IMR-90 (cell line): ENCODE data around the gene TWIST1. TPM values are rescaled to one million over a fixed set of nuclear protein-coding genes. Genes with fewer than 3 reads are reported as not detected.

Experiments
- ATAC-seq: fragments of 200-7000 bp; cut with Tn5 transposase; 2 replicates; pipeline ENCODE4 v1.9.1; 2020; ENCODE audit warnings: low read depth, mild to moderate bottlenecking, moderate library complexity
- BruUV-seq: library from RNA; stranded (reverse); fragments of 400-500 nt; replicated peaks from 2 replicates; lab custom pipeline; 2021; lab: Mats Ljungman, UMichigan
- CTCF ChIA-PET: fragments of 300-600 bp; formaldehyde crosslinking; extraction: SDS; loops from one replicate; lab custom pipeline; 2021; ENCODE audit warnings: antibody characterized with exemption; lab: Yijun Ruan, JAX
- POLR2A ChIA-PET: fragments of 300-600 bp; sonication (Branson Sonifier 250); formaldehyde crosslinking; loops from one replicate; lab custom pipeline; 2022; ENCODE audit warnings: antibody characterized with exemption; ENCODE audit not compliant: unreplicated experiment; lab: Charles Lee
- DNase-seq: peaks from one replicate; pipeline ENCODE4 v3.0.0; 2013
- H2AFZ ChIP-seq: replicated peaks from 2 replicates; pipeline ENCODE3; 2013; ENCODE audit warnings: low read length, mild to moderate bottlenecking; ENCODE audit not compliant: poor library complexity
- H2AK5ac ChIP-seq: 2 replicates; pipeline ENCODE4 v1.6.1; 2013; ENCODE audit warnings: low read depth, low read length, inconsistent platforms
- H2AK9ac ChIP-seq: replicated peaks from 2 replicates; pipeline ENCODE3; 2013; ENCODE audit warnings: mild to moderate bottlenecking, low read depth, low read length, moderate library complexity; ENCODE audit not compliant: poor library complexity
- H2BK120ac ChIP-seq: 2 replicates; pipeline ENCODE4 v1.6.1; 2013; ENCODE audit warnings: low read depth, low read length, inconsistent platforms
- H2BK15ac ChIP-seq: 3 replicates; pipeline ENCODE4 v1.6.1; 2013; ENCODE audit warnings: low read depth, low read length, inconsistent platforms
- H2BK20ac ChIP-seq: 2 replicates; pipeline ENCODE4 v1.6.1; 2013; ENCODE audit warnings: low read depth, mild to moderate bottlenecking, inconsistent platforms, low read length, moderate library complexity
- H2BK5ac ChIP-seq: 2 replicates; pipeline ENCODE4 v1.6.1; 2013; ENCODE audit warnings: mild to moderate bottlenecking, low read depth, low read length, inconsistent platforms; ENCODE audit not compliant: poor library complexity, severe bottlenecking
- H3K14ac ChIP-seq: replicated peaks from 2 replicates; pipeline ENCODE4 v1.6.1; 2013; ENCODE audit warnings: low read depth, low read length, inconsistent platforms
- H3K18ac ChIP-seq: 2 replicates; pipeline ENCODE4 v1.6.1; 2013; ENCODE audit warnings: low read depth, low read length, control low read depth
- H3K23ac ChIP-seq: 2 replicates; pipeline ENCODE4 v1.6.1; 2013; ENCODE audit warnings: low read depth, low read length, inconsistent platforms
- H3K27ac ChIP-seq: 2 replicates; pipeline ENCODE4 v1.5.1; 2013; ENCODE audit warnings: mild to moderate bottlenecking, control low read depth, low read length; ENCODE audit not compliant: insufficient read depth
- H3K27me3 ChIP-seq: 2 replicates; pipeline ENCODE4 v1.6.1; 2013; ENCODE audit warnings: low read length; ENCODE audit not compliant: control insufficient read depth, insufficient read depth
- H3K36me3 ChIP-seq: 2 replicates; pipeline ENCODE4 v1.6.1; 2013; ENCODE audit warnings: low read length, mixed read lengths; ENCODE audit not compliant: control insufficient read depth, insufficient read depth
- H3K4ac ChIP-seq: 2 replicates; pipeline ENCODE4 v1.6.1; 2013; ENCODE audit warnings: low read depth, low read length, inconsistent platforms
- H3K4me1 ChIP-seq: 2 replicates; pipeline ENCODE4 v1.6.1; 2013; ENCODE audit warnings: low read length, mixed read lengths; ENCODE audit not compliant: control insufficient read depth, insufficient read depth
- H3K4me2 ChIP-seq: 2 replicates; pipeline ENCODE4 v1.6.1; 2013; ENCODE audit warnings: low read depth, mild to moderate bottlenecking, control low read depth, low read length, moderate library complexity
- H3K4me3 ChIP-seq: 2 replicates; pipeline ENCODE4 v1.5.1; 2013; ENCODE audit warnings: low read depth, mild to moderate bottlenecking, control low read depth, low read length, moderate library complexity; ENCODE audit not compliant: insufficient read depth
- H3K56ac ChIP-seq: 2 replicates; pipeline ENCODE4 v1.6.1; 2013; ENCODE audit warnings: low read length, inconsistent platforms; ENCODE audit not compliant: insufficient read depth; ENCODE audit errors: extremely low read depth
- H3K79me1 ChIP-seq, 2 experiments: 2 replicates each; pipeline ENCODE4 v1.6.1; 2013; ENCODE audit warnings: low read length in 2 of 2, inconsistent platforms in 1 of 2, low read depth in 1 of 2
- H3K9ac ChIP-seq: 2 replicates; pipeline ENCODE4 v1.6.1; 2013; ENCODE audit warnings: low read depth, low read length, control low read depth
- H3K9me1 ChIP-seq: 2 replicates; pipeline ENCODE4 v1.6.1; 2013; ENCODE audit warnings: low read length, inconsistent platforms; ENCODE audit not compliant: insufficient read depth
- H3K9me3 ChIP-seq: 2 replicates; pipeline ENCODE4 v1.6.1; 2013; ENCODE audit warnings: low read length; ENCODE audit not compliant: control insufficient read depth, insufficient read depth
- H4K20me1 ChIP-seq: 2 replicates; pipeline ENCODE4 v1.6.1; 2013; ENCODE audit warnings: low read length, inconsistent platforms; ENCODE audit not compliant: insufficient read depth
- H4K5ac ChIP-seq: 2 replicates; pipeline ENCODE4 v1.6.1; 2013; ENCODE audit warnings: mild to moderate bottlenecking, low read depth, low read length, control low read depth
- H4K8ac ChIP-seq, 2 experiments: 2 replicates each; pipeline ENCODE4 v1.6.1; 2013; ENCODE audit warnings: low read depth in 2 of 2, low read length in 2 of 2, control low read depth in 1 of 2, inconsistent platforms in 1 of 2
- H4K91ac ChIP-seq: 2 replicates; pipeline ENCODE4 v1.6.1; 2013; ENCODE audit warnings: low read depth, low read length, inconsistent platforms; ENCODE audit not compliant: insufficient read depth
- BHLHE40 ChIP-seq: fragments of 150-350 bp; IDR thresholded peaks from 2 replicates; pipeline ENCODE4 v1.6.1; 2016; ENCODE audit warnings: mild to moderate bottlenecking, low read depth, low read length
- CEBPB ChIP-seq: IDR thresholded peaks from 2 replicates; pipeline ENCODE4 v1.6.1; 2012; ENCODE audit warnings: low read depth, low read length, improper control_type of control experiment
- MAZ ChIP-seq: IDR thresholded peaks from 2 replicates; pipeline ENCODE4 v1.6.1; 2012; ENCODE audit warnings: low read depth, mild to moderate bottlenecking, low read length, improper control_type of control experiment, moderate library complexity, borderline replicate concordance
- MXI1 ChIP-seq: IDR thresholded peaks from 2 replicates; pipeline ENCODE4 v1.6.1; 2012; ENCODE audit warnings: low read depth, mild to moderate bottlenecking, low read length, moderate library complexity, borderline replicate concordance
- POLR2A ChIP-seq: IDR thresholded peaks from 2 replicates; pipeline ENCODE4 v1.6.1; 2012; ENCODE audit warnings: mild to moderate bottlenecking, low read depth, low read length
- RCOR1 ChIP-seq: IDR thresholded peaks from 2 replicates; pipeline ENCODE4 v1.6.1; 2012; ENCODE audit warnings: mild to moderate bottlenecking, low read length, improper control_type of control experiment; ENCODE audit not compliant: insufficient replicate concordance
- SMC3 ChIP-seq: fragments of 150-350 bp; IDR thresholded peaks from 2 replicates; pipeline ENCODE4 v1.6.1; 2016; ENCODE audit warnings: low read depth, mild to moderate bottlenecking, antibody characterized with exemption, low read length, moderate library complexity
- USF2 ChIP-seq: fragments of 150-350 bp; IDR thresholded peaks from 2 replicates; pipeline ENCODE4 v1.6.1; 2017; ENCODE audit warnings: mild to moderate bottlenecking, antibody characterized with exemption, low read length, low read depth
- WGBS, 2 experiments: methylation state at CpG; one replicate each; pipeline versions ENCODE4 v1.1.5 to v1.1.7; 2013; ENCODE audit warnings: missing lambda C conversion rate in 2 of 2; ENCODE audit not compliant: insufficient read length in 1 of 2; ENCODE audit errors: extremely low coverage in 2 of 2; 5-methylcytosine and 5-hydroxymethylcytosine counted together
- dilution Hi-C: fragments of 300-500 bp; cut with HindIII; formaldehyde crosslinking; loops from one replicate; pipeline ENCODE4 v1.14.3; 2018; ENCODE audit warnings: low sequenced_read_pairs; ENCODE audit not compliant: unreplicated experiment
- in situ Hi-C: fragments of 300-500 bp; cut with MboI; formaldehyde crosslinking; loops from 3 replicates; pipeline ENCODE4 v1.14.3; 2019; ENCODE audit warnings: low sequenced_read_pairs, inconsistent platforms, mixed read lengths
- intact Hi-C: fragments of 100-400 bp; cut with micrococcal nuclease; formaldehyde crosslinking; loops from 2 replicates; pipeline ENCODE4 v1.10.0; 2022
- polyA plus RNA-seq, 3 experiments: library from polyadenylated mRNA; depleted of rRNA; stranded (reverse); fragments of >200 nt; gene quantifications; 2 replicates each; pipeline ENCODE4 v1.2.3, GENCODE V29; 2012; ENCODE audit warnings: low replicate concordance in 1 of 3
- total RNA-seq: library from RNA; depleted of rRNA; stranded (reverse); fragments of >200 nt; gene quantifications from 2 replicates; pipeline ENCODE4 v1.2.3, GENCODE V29; 2012
- TF ChIP-seq, protein P1 (sequence below): conservative IDR thresholded peaks from 2 replicates; pipeline ENCODE4 v1.5.1; 2012; ENCODE audit warnings: mild to moderate bottlenecking, low read depth, low read length, improper control_type of control experiment

Gene TWIST1
- total and polyA plus RNA-seq, 2 of the 4 experiments (the other 2 are of a cell fraction): 5.4 to 42.3 TPM

- Histone ChIP-seq H3K56ac (peak overlapping the region; percentile 56), H2AFZ (peak overlapping the region; percentile 98), H3K23ac (peak overlapping the region; percentile 97), H2AK9ac (peak overlapping the region; percentile 94), H2BK15ac (peak overlapping the region; percentile 3; the same call in 1 of the 3 replicates), H3K79me1 (peaks cover 13 to 42% of the 10 kb centered on the region in 2 experiments), H3K14ac (peak overlapping the region; percentile 98), H3K9me1 (no peaks in the 10 kb centered on the region), H3K9me3 (no peaks in the 10 kb centered on the region), H2BK120ac (peak overlapping the region; percentile 77), H4K8ac (peak overlapping the region; percentile 65 to 84; a peak in 3 of 4 replicates), H3K4ac (peak overlapping the region; percentile 84), H4K20me1 (peaks cover 3% of the 10 kb centered on the region; the same call in 1 of the 2 replicates), H2BK5ac (peak overlapping the region; percentile 93), H3K4me1 (peaks cover 1% of the 10 kb centered on the region), H2BK20ac (peak overlapping the region; percentile 66; the same call in 1 of the 2 replicates), H3K27me3 (no peaks in the 10 kb centered on the region), H3K18ac (peak overlapping the region; percentile 89), H3K9ac (peak overlapping the region; percentile 91), H2AK5ac (peak overlapping the region; percentile 48), H3K36me3 (no peaks in the 10 kb centered on the region; the same call in 1 of the 2 replicates), H3K27ac (peak overlapping the region; percentile 94), H3K4me3 (peak overlapping the region; percentile 99), H4K5ac (peak overlapping the region; percentile 69), H3K4me2 (peak overlapping the region; percentile 88), H4K91ac (peak overlapping the region; percentile 82)
- DNase-seq: peak; percentile 50
- ATAC-seq: peak; percentile 2
- TF ChIP-seq RCOR1: no peak
- TF ChIP-seq USF2: no peak
- TF ChIP-seq BHLHE40: peak; percentile 26; the same call in 1 of the 2 replicates
- TF ChIP-seq POLR2A: no peak
- TF ChIP-seq SMC3: no peak
- no peak for TF ChIP-seq MXI1
- TF ChIP-seq, protein P1, sequence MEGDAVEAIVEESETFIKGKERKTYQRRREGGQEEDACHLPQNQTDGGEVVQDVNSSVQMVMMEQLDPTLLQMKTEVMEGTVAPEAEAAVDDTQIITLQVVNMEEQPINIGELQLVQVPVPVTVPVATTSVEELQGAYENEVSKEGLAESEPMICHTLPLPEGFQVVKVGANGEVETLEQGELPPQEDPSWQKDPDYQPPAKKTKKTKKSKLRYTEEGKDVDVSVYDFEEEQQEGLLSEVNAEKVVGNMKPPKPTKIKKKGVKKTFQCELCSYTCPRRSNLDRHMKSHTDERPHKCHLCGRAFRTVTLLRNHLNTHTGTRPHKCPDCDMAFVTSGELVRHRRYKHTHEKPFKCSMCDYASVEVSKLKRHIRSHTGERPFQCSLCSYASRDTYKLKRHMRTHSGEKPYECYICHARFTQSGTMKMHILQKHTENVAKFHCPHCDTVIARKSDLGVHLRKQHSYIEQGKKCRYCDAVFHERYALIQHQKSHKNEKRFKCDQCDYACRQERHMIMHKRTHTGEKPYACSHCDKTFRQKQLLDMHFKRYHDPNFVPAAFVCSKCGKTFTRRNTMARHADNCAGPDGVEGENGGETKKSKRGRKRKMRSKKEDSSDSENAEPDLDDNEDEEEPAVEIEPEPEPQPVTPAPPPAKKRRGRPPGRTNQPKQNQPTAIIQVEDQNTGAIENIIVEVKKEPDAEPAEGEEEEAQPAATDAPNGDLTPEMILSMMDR: no peak
- TF ChIP-seq CEBPB: no peak
- no peak; the same call in 1 of the 2 replicates for TF ChIP-seq MAZ
- 1% methylated on average over 29 of the region's 70 CpGs; no CpG with 5 or more reads in 1 of the 2 experiments for WGBS, 2 experiments
- CTCF ChIA-PET: no interaction called here
- dilution Hi-C loops: no loop called here
- BruUV-seq: TSS peak; percentile 59
- in situ Hi-C loops: loop anchor here (10.0 to 25.0 kb wide), 2 partner anchors 422 to 754 kb away; no protein-coding TSS in a partner anchor
- intact Hi-C loops: loop anchor here (1.0 to 10.0 kb wide), 4 partner anchors 224 to 423 kb away; no protein-coding TSS in a partner anchor
- POLR2A ChIA-PET: no interaction called here
These were observed 1.0 kb downstream of the TWIST1 start for GRCh38 chr7:19116121-19117090.
